HCT116 (cell line): ENCODE results near the gene SDK1. TPM values are rescaled to one million over a fixed set of nuclear protein-coding genes. Genes with fewer than 3 reads are reported as not detected.

Experiments
- ATAC-seq: fragments of 200-7000 bp; cut with Tn5 transposase; 2 replicates; pipeline ENCODE4 v1.9.1; 2020; ENCODE audit warnings: mild to moderate bottlenecking, moderate library complexity
- BruUV-seq: library from RNA; stranded (reverse); fragments of 400-500 nt; replicated peaks from 2 replicates; lab custom pipeline; 2021; lab: Mats Ljungman, UMichigan
- CTCF ChIA-PET: fragments of 300-600 bp; sonication (Branson Sonifier 250); formaldehyde crosslinking; loops from one replicate; lab custom pipeline; 2021; ENCODE audit warnings: antibody characterized with exemption; lab: Charles Lee
- POLR2A ChIA-PET: fragments of 300-600, 350-600 bp; sonication (Branson Sonifier 250); formaldehyde crosslinking; loops from one replicate; lab custom pipeline; 2021; ENCODE audit warnings: antibody characterized with exemption; lab: Charles Lee
- RAD21 ChIA-PET, 2 experiments: fragments of 300-600 bp; sonication (Branson Sonifier 250); formaldehyde crosslinking; loops; one replicate each; lab custom pipeline; 2023; ENCODE audit warnings: low total read pairs in 2 of 2; ENCODE audit not compliant: uncharacterized antibody in 2 of 2, unreplicated experiment in 2 of 2, low non-redundant PET in 1 of 2; lab: Charles Lee
- DNase-seq: peaks from one replicate; pipeline ENCODE4 v3.0.0-alpha.2; 2010; ENCODE audit warnings: low read depth, low spot score
- H2AFZ ChIP-seq: fragments of 200-600 bp; shearing (Covaris generic), sonication (generic); 2 replicates; pipeline ENCODE4 v1.6.1; 2017; ENCODE audit warnings: low read depth, mixed run types, mixed read lengths, antibody characterized with exemption, low read length; ENCODE audit not compliant: poor library complexity, severe bottlenecking
- H3K27ac ChIP-seq: 2 replicates; pipeline ENCODE4 v1.5.1; 2012; ENCODE audit warnings: low read depth, low read length
- H3K27me3 ChIP-seq: fragments of 200-600 bp; sonication (generic); 2 replicates; pipeline ENCODE4 v1.6.1; 2016; ENCODE audit warnings: mixed run types, low read length, mixed read lengths; ENCODE audit not compliant: insufficient read depth
- H3K36me3 ChIP-seq, 2 experiments: fragments of 200-500 bp in 1 of 2; fragments of 200-600 bp in 1 of 2; sonication (Bioruptor generic) in 1 of 2; sonication (generic) in 1 of 2; 2 replicates each; pipeline versions ENCODE4 v1.5.1 to v1.6.1; 2014 to 2016; ENCODE audit warnings: low read length in 2 of 2, inconsistent platforms in 1 of 2, mixed read lengths in 1 of 2, mixed run types in 1 of 2; ENCODE audit not compliant: insufficient read depth in 2 of 2, control insufficient read depth in 1 of 2
- H3K4me1 ChIP-seq, 2 experiments: fragments of 200-600 bp in 1 of 2; sonication (generic) in 1 of 2; 2 replicates each; pipeline versions ENCODE4 v1.5.1 to v1.6.1; 2012 to 2017; ENCODE audit warnings: low read length in 2 of 2, inconsistent platforms in 1 of 2, mild to moderate bottlenecking in 1 of 2, mixed read lengths in 1 of 2, mixed run types in 1 of 2, moderate library complexity in 1 of 2; ENCODE audit not compliant: insufficient read depth in 2 of 2, control insufficient read depth in 1 of 2
- H3K4me2 ChIP-seq: fragments of 200-600 bp; sonication (generic); 2 replicates; pipeline ENCODE4 v1.6.1; 2017; ENCODE audit warnings: mixed run types, low read length, mixed read lengths
- H3K4me3 ChIP-seq, 2 experiments: fragments of 200-600 bp in 1 of 2; sonication (generic) in 1 of 2; replicated peaks in 1 of 2; 2 replicates each; pipeline ENCODE4 v1.5.1; 2011 to 2016; ENCODE audit warnings: low read length in 2 of 2, control low read depth in 1 of 2, low read depth in 1 of 2, mild to moderate bottlenecking in 1 of 2, mixed read lengths in 1 of 2, mixed run types in 1 of 2
- H3K79me2 ChIP-seq: fragments of 200-600 bp; sonication (generic); 2 replicates; pipeline ENCODE4 v1.6.1; 2017; ENCODE audit warnings: mild to moderate bottlenecking, mixed run types, low read length, moderate library complexity, mixed read lengths; ENCODE audit not compliant: insufficient read depth
- H3K9ac ChIP-seq: fragments of 200-600 bp; sonication (generic); 2 replicates; pipeline ENCODE4 v1.6.1; 2016; ENCODE audit warnings: low read length, mixed read lengths
- H3K9me2 ChIP-seq: fragments of 200-600 bp; sonication (generic), shearing (Covaris generic); 2 replicates; pipeline ENCODE4 v1.6.1; 2017; ENCODE audit warnings: mixed run types, mild to moderate bottlenecking, moderate library complexity; ENCODE audit not compliant: insufficient read depth
- H3K9me3 ChIP-seq, 2 experiments: fragments of 200-500 bp in 1 of 2; fragments of 200-600 bp in 1 of 2; sonication (Bioruptor generic) in 1 of 2; sonication (generic) in 1 of 2; 2 replicates each; pipeline ENCODE4 v1.6.1; 2014 to 2017; ENCODE audit warnings: low read length in 2 of 2, mixed read lengths in 2 of 2, inconsistent platforms in 1 of 2, low read depth in 1 of 2, mild to moderate bottlenecking in 1 of 2, mixed run types in 1 of 2, moderate library complexity in 1 of 2; ENCODE audit not compliant: control insufficient read depth in 1 of 2, insufficient read depth in 1 of 2
- H4K20me1 ChIP-seq: fragments of 200-600 bp; sonication (generic), shearing (Covaris generic); 2 replicates; pipeline ENCODE4 v1.6.1; 2017; ENCODE audit warnings: mixed run types, mild to moderate bottlenecking, moderate library complexity; ENCODE audit not compliant: insufficient read depth
- CBX3 ChIP-seq: IDR thresholded peaks from 2 replicates; pipeline ENCODE4 v1.6.1; 2012; ENCODE audit warnings: low read depth
- CEBPB ChIP-seq: IDR thresholded peaks from 2 replicates; pipeline ENCODE4 v1.6.1; 2012; ENCODE audit warnings: low read depth
- CTCF ChIP-seq, 3 experiments: fragments of 200-600 bp in 1 of 3; sonication (generic) in 1 of 3; IDR thresholded peaks in 2 of 3; conservative IDR thresholded peaks in 1 of 3; 2 replicates each; pipeline ENCODE4 v1.5.1; 2012 to 2017; ENCODE audit warnings: low read depth in 2 of 3, low read length in 2 of 3, antibody characterized with exemption in 1 of 3, borderline replicate concordance in 1 of 3, control low read depth in 1 of 3, mild to moderate bottlenecking in 1 of 3, mixed read lengths in 1 of 3, mixed run types in 1 of 3, moderate library complexity in 1 of 3; ENCODE audit not compliant: insufficient read depth in 1 of 3
- EGR1 ChIP-seq: IDR thresholded peaks from 2 replicates; pipeline ENCODE4 v1.6.1; 2012; ENCODE audit warnings: low read depth
- ELF1 ChIP-seq: IDR thresholded peaks from 2 replicates; pipeline ENCODE4 v1.6.1; 2012; ENCODE audit warnings: low read depth, borderline replicate concordance
- EZH2 ChIP-seq: fragments of 200-600 bp; sonication (generic); IDR thresholded peaks from 2 replicates; pipeline ENCODE4 v1.6.1; 2017; ENCODE audit warnings: antibody characterized with exemption, mixed run types
- FOSL1 ChIP-seq: IDR thresholded peaks from 2 replicates; pipeline ENCODE4 v1.6.1; 2012; ENCODE audit warnings: low read depth
- JUND ChIP-seq: IDR thresholded peaks from 2 replicates; pipeline ENCODE4 v1.6.1; 2012
- MAX ChIP-seq: IDR thresholded peaks from 2 replicates; pipeline ENCODE4 v1.6.1; 2012
- POLR2A ChIP-seq: IDR thresholded peaks from 2 replicates; pipeline ENCODE4 v1.7.0; 2011; ENCODE audit warnings: borderline replicate concordance; ENCODE audit not compliant: insufficient read depth, insufficient read length; ENCODE audit errors: extremely low read depth
- SIN3A ChIP-seq: IDR thresholded peaks from 2 replicates; pipeline ENCODE4 v1.6.1; 2012; ENCODE audit warnings: low read depth
- SP1 ChIP-seq: IDR thresholded peaks from 2 replicates; pipeline ENCODE4 v1.6.1; 2012; ENCODE audit warnings: low read depth
- SRF ChIP-seq: IDR thresholded peaks from 2 replicates; pipeline ENCODE4 v1.6.1; 2012; ENCODE audit warnings: low read depth
- YY1 ChIP-seq: IDR thresholded peaks from 2 replicates; pipeline ENCODE4 v1.6.1; 2011; ENCODE audit warnings: low read length, low read depth, moderate library complexity, mild to moderate bottlenecking; ENCODE audit not compliant: insufficient replicate concordance; ENCODE audit errors: extremely low read depth
- ZBTB33 ChIP-seq: IDR thresholded peaks from 2 replicates; pipeline ENCODE4 v1.6.1; 2011; ENCODE audit warnings: mild to moderate bottlenecking, low read length, moderate library complexity; ENCODE audit not compliant: insufficient replicate concordance; ENCODE audit errors: extremely low read depth
- intact Hi-C: fragments of 100-400 bp; cut with micrococcal nuclease; formaldehyde crosslinking; loops from 2 replicates; pipeline ENCODE4 v1.10.0; 2022
- total RNA-seq: library from RNA; stranded (reverse); gene quantifications from one replicate; pipeline ENCODE4 v1.2.1, GENCODE V29; 2021; ENCODE audit not compliant: unreplicated experiment

SDK1 gene
- total RNA-seq, 1 experiment from 2014 or later = 0.05 TPM

GRCh38 chr7:3552499-3552898, 251.4 kb downstream of the SDK1 start (continued):
- TF ChIP-seq CTCF (IDR thresholded peaks at IDR 0.05 in 2 of 3, conservative IDR thresholded peaks at IDR 0.05 in 1 of 3; ENCODE audit: borderline replicate concordance in 1 of 3, insufficient read depth in 1 of 3, low read depth in 2 of 3, low read length in 2 of 3) (no peak), CBX3 (no peak), ZBTB33 (no peak), JUND (no peak), SP1 (no peak), EGR1 (no peak), MAX (no peak)
- TF ChIP-seq, all 23 proteins: peak for 0

GRCh38 chr7:3558400-3558799, 257.3 kb downstream of the SDK1 start:
- intact Hi-C loops = no loop called here
- H2AFZ ChIP-seq = no peak overlapping the region
- CTCF ChIA-PET = no interaction called here
- no peak for TF ChIP-seq YY1
- no peak for TF ChIP-seq SIN3A
- no peak for TF ChIP-seq SP1
- no peak for TF ChIP-seq SRF
- TF ChIP-seq CEBPB = no peak
- no peak for TF ChIP-seq FOSL1
- TF ChIP-seq CBX3 = no peak
- TF ChIP-seq EZH2 = no peak
- no peak for TF ChIP-seq CTCF (IDR thresholded peaks at IDR 0.05 in 2 of 3, conservative IDR thresholded peaks at IDR 0.05 in 1 of 3; ENCODE audit: borderline replicate concordance in 1 of 3, insufficient read depth in 1 of 3, low read depth in 2 of 3, low read length in 2 of 3)
- no peak for TF ChIP-seq EGR1
- no peak for TF ChIP-seq ZBTB33
- no peak for TF ChIP-seq ELF1
- no peak for TF ChIP-seq POLR2A

More at GRCh38 chr7:3558400-3558799, 257.3 kb downstream of the SDK1 start:
- ATAC-seq (no peak), DNase-seq (no peak)
- no peaks in the 10 kb centered on the region for H3K36me3 ChIP-seq
- no peaks in the 10 kb centered on the region for H3K4me1 ChIP-seq
- H3K9ac ChIP-seq = no peak overlapping the region
- H3K27me3 ChIP-seq = peaks cover 7% of the 10 kb centered on the region; the same call in 1 of the 2 replicates
- POLR2A ChIA-PET = no interaction called here
- no peak overlapping the region for H3K4me3 ChIP-seq
- no peaks in the 10 kb centered on the region for H4K20me1 ChIP-seq
- RAD21 ChIA-PET = no interaction called here
- BruUV-seq = no TSS peak
- no peak overlapping the region for H3K27ac ChIP-seq
- no peaks in the 10 kb centered on the region for H3K9me3 ChIP-seq
- H3K4me2 ChIP-seq = no peak overlapping the region
- no peaks in the 10 kb centered on the region for H3K9me2 ChIP-seq
- no peaks in the 10 kb centered on the region for H3K79me2 ChIP-seq
